Smooth muscle cell (in vitro differentiated cells): Measurements from ENCODE around the gene ARID3A. TPM values are rescaled to one million over a fixed set of nuclear protein-coding genes. Genes with fewer than 3 reads are reported as not detected.

Source experiments
- DNase-seq: peaks from one replicate; lab custom pipeline; 2025; ENCODE audit not compliant: unreplicated experiment; lab: John Stamatoyannopoulos, UW
- H2AFZ ChIP-seq: fragments of 200-600 bp; sonication (generic); 2 replicates; pipeline ENCODE4 v1.6.0; 2016; ENCODE audit warnings: antibody characterized with exemption, low read depth, mild to moderate bottlenecking
- H3F3A ChIP-seq: fragments of 200-600 bp; sonication (generic); 2 replicates; pipeline ENCODE4 v1.6.0; 2017; ENCODE audit warnings: antibody characterized with exemption, low read depth
- H3K27ac ChIP-seq: fragments of 200-600 bp; sonication (generic); 2 replicates; pipeline ENCODE4 v1.5.1; 2016; ENCODE audit warnings: low read depth, mild to moderate bottlenecking
- H3K27me3 ChIP-seq: fragments of 200-600 bp; sonication (generic); 2 replicates; pipeline ENCODE4 v1.6.1; 2016; ENCODE audit warnings: low read depth, mild to moderate bottlenecking
- H3K36me3 ChIP-seq: fragments of 200-600 bp; sonication (generic); 2 replicates; pipeline ENCODE4 v1.5.1; 2016; ENCODE audit warnings: low read depth
- H3K4me1 ChIP-seq: fragments of 200-600 bp; sonication (generic); 2 replicates; pipeline ENCODE4 v1.5.1; 2016; ENCODE audit warnings: low read depth
- H3K4me2 ChIP-seq: fragments of 200-600 bp; sonication (generic); 2 replicates; pipeline ENCODE4 v1.6.0; 2016; ENCODE audit warnings: mild to moderate bottlenecking
- H3K4me3 ChIP-seq: fragments of 200-600 bp; sonication (generic); 2 replicates; pipeline ENCODE4 v1.5.1; 2016; ENCODE audit warnings: mild to moderate bottlenecking
- H3K79me2 ChIP-seq: fragments of 200-600 bp; sonication (generic); 2 replicates; pipeline ENCODE4 v1.6.0; 2016; ENCODE audit warnings: low read depth, mild to moderate bottlenecking
- H3K9ac ChIP-seq: fragments of 200-600 bp; sonication (generic); 2 replicates; pipeline ENCODE4 v1.6.0; 2016; ENCODE audit warnings: low read depth
- H3K9me3 ChIP-seq: fragments of 200-600 bp; sonication (generic); replicated peaks from 2 replicates; pipeline ENCODE4 v1.5.1; 2016; ENCODE audit warnings: low read depth
- H4K20me1 ChIP-seq: fragments of 200-600 bp; sonication (generic); 2 replicates; pipeline ENCODE4 v1.6.0; 2016; ENCODE audit warnings: low read depth
- CTCF ChIP-seq: fragments of 200-600 bp; sonication (generic); IDR thresholded peaks from 2 replicates; pipeline ENCODE4 v1.5.1; 2017; ENCODE audit warnings: borderline replicate concordance, mild to moderate bottlenecking, antibody characterized with exemption; ENCODE audit not compliant: insufficient read depth, poor library complexity, severe bottlenecking
- WGBS: methylation state at CpG from one replicate; pipeline ENCODE4 v1.1.7; 2016; ENCODE audit warnings: low lambda C conversion rate; 5-methylcytosine and 5-hydroxymethylcytosine counted together
- polyA plus RNA-seq: library from polyadenylated mRNA; unstranded; fragments of >200 nt; fragmentation: Nextera tagmentation; extraction: Ambion mirVana; gene quantifications from 2 replicates; pipeline ENCODE4 v1.2.1, GENCODE V29; 2016
- total RNA-seq: library from RNA; depleted of rRNA; stranded (reverse); fragments of >200 nt; gene quantifications from 2 replicates; pipeline ENCODE4 v1.2.3, GENCODE V29; 2014

The ARID3A gene
- total and polyA plus RNA-seq, 2 experiments from 2014 or later, result 45.7 to 50.3 TPM

GRCh38 chr19:999379-999719, 73.5 kb downstream of the ARID3A start:
- DNase-seq, result no peak
- H3K27ac ChIP-seq, result no peak overlapping the region
- no peaks in the 10 kb centered on the region for H3K9me3 ChIP-seq
- no peaks in the 10 kb centered on the region for H3K79me2 ChIP-seq
- H3K4me1 ChIP-seq, result peaks cover 7% of the 10 kb centered on the region
- H2AFZ ChIP-seq, result no peak overlapping the region
- H3K4me2 ChIP-seq, result no peak overlapping the region
- peaks cover 56% of the 10 kb centered on the region for H3K27me3 ChIP-seq
- 84% methylated on average over 3 of the region's 3 CpGs for WGBS
- no peaks in the 10 kb centered on the region for H3K36me3 ChIP-seq
- no peak for TF ChIP-seq CTCF
- no peak overlapping the region for H3K4me3 ChIP-seq
- H3K9ac ChIP-seq, result no peak overlapping the region
- no peaks in the 10 kb centered on the region for H3F3A ChIP-seq
- no peaks in the 10 kb centered on the region for H4K20me1 ChIP-seq

GRCh38 chr19:1000095-1000494, 74.3 kb downstream of the ARID3A start, which contains the start of gene GRIN3B:
Gene GRIN3B (plus strand): TSS chr19:1000419. CDS start chr19:1000438, 19 bp downstream.
- peak; percentile 15 for DNase-seq
- no peaks in the 10 kb centered on the region for H3K79me2 ChIP-seq
- peak; percentile 45 for TF ChIP-seq CTCF
- no peak within 1 kb of the TSS for H3K9ac ChIP-seq
- H3K27ac ChIP-seq, result no peak within 1 kb of the TSS
- H3K27me3 ChIP-seq, result peaks cover 56% of the 10 kb centered on the region
- WGBS, result 9% methylated on average over 21 of the region's 43 CpGs
- no peaks in the 10 kb centered on the region for H3K36me3 ChIP-seq
- H3K4me2 ChIP-seq, result peak within 1 kb of the TSS; percentile 86
- no peaks in the 10 kb centered on the region for H3F3A ChIP-seq
- no peaks in the 10 kb centered on the region for H3K9me3 ChIP-seq
- peak within 1 kb of the TSS; percentile 46 for H3K4me3 ChIP-seq
- H3K4me1 ChIP-seq, result peaks cover 7% of the 10 kb centered on the region
- H4K20me1 ChIP-seq, result no peaks in the 10 kb centered on the region
- no peak within 1 kb of the TSS for H2AFZ ChIP-seq

GRCh38 chr19:1000591-1001537, 75.0 kb downstream of the ARID3A start:
- 21% methylated on average over 28 of the region's 73 CpGs for WGBS
- no peaks in the 10 kb centered on the region for H3K9me3 ChIP-seq
- H3K4me1 ChIP-seq, result peaks cover 7% of the 10 kb centered on the region
- H2AFZ ChIP-seq, result no peak overlapping the region
- H3K4me2 ChIP-seq, result peak overlapping the region; percentile 86
- no peaks in the 10 kb centered on the region for H3K79me2 ChIP-seq
- no peak for DNase-seq
- no peak overlapping the region for H3K9ac ChIP-seq
- no peaks in the 10 kb centered on the region for H4K20me1 ChIP-seq
- H3K27me3 ChIP-seq, result peaks cover 55% of the 10 kb centered on the region
- H3K27ac ChIP-seq, result no peak overlapping the region
- no peaks in the 10 kb centered on the region for H3F3A ChIP-seq
- H3K36me3 ChIP-seq, result no peaks in the 10 kb centered on the region
- H3K4me3 ChIP-seq, result peak overlapping the region; percentile 45
- TF ChIP-seq CTCF, result no peak
